Astrocyte (in vitro differentiated cells and primary cell): Measurements from ENCODE around the gene TRIO.

Experiments used
- CTCF ChIP-seq: IDR thresholded peaks from 2 replicates; pipeline ENCODE4 v1.5.1; 2011; ENCODE audit warnings: low read depth, mild to moderate bottlenecking, inconsistent platforms, low read length, moderate library complexity; ENCODE audit not compliant: insufficient read depth
- EZH2 ChIP-seq: IDR thresholded peaks from 2 replicates; pipeline ENCODE4 v1.6.1; 2012; ENCODE audit warnings: mild to moderate bottlenecking, low read length, inconsistent platforms; ENCODE audit not compliant: insufficient read depth

GRCh38 chr5:14417276-14417730, 274.2 kb downstream of the TRIO start:
- no peak for TF ChIP-seq CTCF
- no peak for TF ChIP-seq EZH2
